Measurements from ENCODE around the gene TSPYL1.
"Not testable (repeated sequence)": the region's sequence is repeated elsewhere in the genome, so short reads cannot be mapped to it uniquely, and the experiment has no call there.

Gene TSPYL1

DNA sequence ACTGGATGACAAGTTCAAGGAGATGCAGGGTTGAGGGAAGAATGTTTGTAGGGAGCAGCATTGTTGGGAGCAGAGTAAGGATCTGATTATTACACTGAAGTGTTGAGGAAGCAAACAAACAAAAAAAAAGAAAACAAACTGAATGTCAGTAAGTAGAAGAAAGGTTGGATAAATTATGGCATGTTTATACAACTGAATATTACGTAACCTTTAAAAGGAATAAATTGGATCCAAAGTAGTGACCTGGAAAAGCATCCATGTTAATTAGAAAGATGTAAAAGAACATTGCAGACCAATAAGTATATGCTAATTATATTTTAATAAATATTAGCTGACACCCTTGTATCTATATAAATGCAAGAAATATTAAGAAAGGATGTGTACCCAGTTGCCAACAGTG, 12.8 kb upstream of the TSPYL1 start:
- no peak for FAIRE-seq

DNA sequence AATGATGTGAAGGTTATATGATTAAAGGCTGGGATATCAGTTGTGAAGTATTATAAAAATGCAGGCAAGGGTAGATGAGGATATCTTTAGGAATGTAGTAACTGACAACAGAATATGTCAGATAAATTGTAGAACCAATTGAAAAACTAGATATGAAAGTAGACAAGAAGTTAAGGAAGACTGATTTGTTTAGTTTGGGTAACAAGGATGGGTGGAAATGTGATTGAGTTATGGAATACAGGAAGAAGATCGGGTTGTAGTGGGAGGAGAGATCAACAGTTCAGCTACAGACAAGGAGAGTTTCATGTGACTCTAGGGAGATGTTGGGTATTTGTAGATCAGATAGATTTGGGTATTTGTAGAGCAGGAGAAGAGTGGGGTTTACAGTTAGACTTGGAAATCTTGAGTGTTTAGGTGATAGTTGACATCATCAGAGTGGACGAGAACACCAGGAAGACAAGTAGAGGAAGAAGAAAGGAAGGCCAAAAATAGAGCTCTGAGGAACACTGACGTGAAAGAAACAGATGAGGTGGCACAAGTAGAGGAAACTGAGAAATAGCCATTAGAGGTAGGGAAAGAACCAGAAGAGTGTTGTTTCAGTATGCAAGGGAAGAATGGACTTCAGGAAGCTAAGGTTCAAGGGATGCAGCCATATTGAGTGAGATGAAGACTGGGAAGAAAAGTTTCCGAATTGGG, 12.1 kb upstream of the TSPYL1 start:
- no peak for FAIRE-seq

DNA sequence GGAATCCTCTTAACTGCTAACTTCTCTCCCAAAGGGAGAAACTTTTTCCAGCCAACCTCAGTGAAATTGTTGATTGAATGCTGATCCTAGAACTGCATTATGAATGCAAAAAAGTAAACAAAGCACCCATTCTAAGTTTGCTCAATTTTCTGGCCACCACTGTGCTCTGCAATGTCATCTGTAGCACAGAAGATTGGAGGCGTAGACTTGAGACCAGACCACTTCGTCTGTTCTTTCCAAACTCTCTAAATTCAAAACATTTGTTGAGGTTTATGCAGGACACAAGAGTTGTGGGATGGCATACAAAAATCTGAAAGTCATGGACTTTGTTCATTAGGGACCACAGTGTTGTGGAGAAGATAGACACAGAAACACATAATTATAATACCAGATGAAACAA, 11.1 kb upstream of the TSPYL1 start:
- FAIRE-seq, result no peak

DNA sequence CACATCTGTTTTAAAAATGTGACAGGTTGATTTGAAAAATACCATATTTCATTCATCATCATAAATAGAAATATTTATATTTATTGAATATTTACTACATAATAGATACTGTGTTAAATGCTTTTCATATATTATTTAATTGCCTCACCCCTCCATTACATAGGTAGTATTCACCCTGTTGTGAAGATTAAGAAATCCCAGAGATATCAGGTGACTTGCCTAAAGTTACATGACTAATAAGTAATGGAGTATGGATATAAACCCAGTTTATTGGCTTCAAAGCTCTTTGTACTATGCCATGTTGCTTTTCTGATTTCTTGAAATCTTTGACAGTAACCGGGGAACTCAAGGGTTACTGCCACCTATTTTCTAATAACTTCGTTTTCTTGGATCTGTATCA, 10.1 kb upstream of the TSPYL1 start:
- no peak for FAIRE-seq

DNA sequence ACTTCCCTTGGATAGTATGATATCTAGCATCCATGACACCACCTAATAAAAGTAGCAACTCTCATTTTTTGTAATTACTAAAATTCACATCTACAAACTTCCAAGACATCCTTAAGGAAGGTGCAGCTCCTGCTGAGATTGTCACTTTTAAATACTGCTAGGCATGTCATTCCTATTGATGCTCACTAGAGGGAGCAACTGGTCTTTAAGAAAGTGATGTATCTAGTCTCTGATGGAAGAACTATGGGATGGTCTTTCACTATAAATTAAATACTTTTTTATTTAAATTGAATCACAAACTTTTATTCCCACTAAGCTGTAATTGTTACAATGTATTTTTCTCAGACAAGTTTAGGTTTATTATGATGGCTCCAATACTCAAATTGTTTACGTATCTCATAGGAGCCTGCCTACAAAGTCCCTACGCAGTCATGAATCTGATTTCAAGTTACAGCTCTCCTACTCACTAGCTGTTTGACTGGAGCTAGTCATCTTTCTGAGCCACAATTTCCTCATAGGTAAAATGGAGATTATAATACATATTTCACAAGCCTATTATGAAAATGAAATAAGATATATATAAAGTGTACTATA, 8.1 kb upstream of the TSPYL1 start:
- peak; percentile 94 for FAIRE-seq

DNA sequence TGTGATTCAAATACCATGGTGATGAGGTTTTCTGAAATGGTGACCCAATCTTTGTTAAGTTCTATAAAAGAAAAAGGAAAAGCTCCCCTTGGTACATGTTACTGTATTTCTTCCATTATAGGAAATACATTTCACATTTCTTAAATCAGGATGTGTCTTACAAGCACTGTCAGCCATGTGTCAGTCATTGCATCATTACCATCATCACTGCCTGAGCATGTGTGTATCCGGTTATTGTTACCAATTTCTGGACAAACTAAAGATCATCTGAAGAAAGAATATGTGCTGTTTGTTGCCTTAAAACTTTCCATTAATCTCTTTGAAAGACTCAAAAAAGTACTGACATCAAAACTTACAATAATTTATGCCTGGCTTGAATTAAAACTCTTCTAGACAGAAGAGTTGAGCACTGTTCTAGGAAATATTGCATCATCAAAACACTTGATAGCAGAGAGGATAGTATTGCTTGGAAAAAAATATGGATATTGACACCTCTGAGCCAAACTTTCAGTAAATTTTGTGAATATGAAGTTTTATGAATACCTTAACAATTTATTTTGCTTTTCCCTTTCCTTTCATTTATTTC, 7.1 kb upstream of the TSPYL1 start:
- FAIRE-seq, result no peak

DNA sequence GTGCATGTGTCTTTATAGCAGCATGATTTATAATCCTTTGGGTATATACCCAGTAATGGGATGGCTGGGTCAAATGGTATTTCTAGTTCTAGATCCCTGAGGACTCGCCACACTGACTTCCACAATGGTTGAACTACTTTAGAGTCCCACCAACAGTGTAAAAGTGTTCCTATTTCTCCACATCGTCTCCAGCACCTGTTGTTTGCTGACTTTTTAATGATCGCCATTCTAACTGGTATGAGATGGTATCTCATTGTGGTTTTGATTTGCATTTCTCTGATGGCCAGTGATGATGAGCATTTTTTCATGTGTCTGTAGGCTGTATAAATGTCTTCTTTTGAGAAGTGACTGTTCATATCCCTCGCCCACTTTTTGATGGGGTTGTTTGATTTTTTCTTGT, 5.3 kb upstream of the TSPYL1 start:
- FAIRE-seq, result not testable (repeated sequence)

DNA sequence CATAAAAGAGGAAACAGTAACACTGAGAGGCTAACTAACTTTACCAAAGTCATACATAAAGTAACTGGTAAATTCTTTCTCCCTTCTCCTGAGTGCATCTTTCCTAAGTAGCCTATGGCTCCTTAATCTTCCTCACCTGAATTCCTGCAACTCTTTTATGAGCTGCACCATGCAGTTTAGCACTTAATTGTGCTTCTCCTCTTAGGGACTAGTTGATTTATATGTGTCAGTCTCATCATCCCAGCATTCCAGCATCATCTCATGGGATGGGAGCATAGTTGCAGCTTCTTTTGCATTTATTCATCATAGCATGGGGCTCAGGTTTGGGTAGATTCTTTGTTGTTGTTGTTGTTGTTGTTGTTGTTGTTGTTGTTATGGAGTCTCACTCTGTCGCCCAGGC, 3.5 kb upstream of the TSPYL1 start:
- FAIRE-seq, result no peak

DNA sequence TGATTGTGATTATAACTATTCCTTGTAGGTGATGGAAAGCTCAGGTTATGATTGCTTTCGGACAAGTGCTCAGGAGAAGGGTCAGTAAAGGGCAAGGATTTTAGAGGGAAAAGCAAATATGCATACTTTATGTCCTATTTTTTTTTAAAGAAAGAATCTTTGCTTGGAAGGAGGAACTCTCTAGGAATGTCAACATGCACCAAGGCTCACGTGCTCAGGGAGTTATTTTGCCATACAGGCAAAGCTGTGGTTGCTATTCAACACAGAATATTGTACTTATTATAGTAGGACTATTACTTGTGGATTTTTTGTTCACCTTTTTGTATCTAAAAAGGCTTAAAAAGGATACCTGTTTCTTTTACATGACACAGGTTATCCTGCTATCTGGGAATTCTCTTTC, 3.0 kb upstream of the TSPYL1 start:
- FAIRE-seq, result no peak

DNA sequence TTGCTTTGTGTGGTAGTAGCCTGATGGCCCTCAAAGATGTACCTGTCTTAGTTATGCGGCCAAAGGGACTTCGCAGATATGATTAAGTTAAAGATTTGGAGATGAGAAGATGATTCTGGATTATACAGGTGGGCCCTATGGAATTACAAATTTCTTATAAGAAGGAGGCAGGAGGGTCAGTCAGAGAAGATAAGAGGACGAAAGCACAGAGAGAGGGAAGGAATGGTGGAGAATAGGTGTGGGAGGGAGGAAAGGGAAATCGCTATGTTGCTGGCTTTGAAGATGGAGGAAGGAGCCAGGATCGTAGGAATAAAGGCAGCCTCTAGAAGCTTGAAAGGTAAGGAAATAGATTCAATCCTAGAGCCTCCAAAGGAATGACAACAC, 1.2 kb upstream of the TSPYL1 start:
- FAIRE-seq, result no peak

DNA sequence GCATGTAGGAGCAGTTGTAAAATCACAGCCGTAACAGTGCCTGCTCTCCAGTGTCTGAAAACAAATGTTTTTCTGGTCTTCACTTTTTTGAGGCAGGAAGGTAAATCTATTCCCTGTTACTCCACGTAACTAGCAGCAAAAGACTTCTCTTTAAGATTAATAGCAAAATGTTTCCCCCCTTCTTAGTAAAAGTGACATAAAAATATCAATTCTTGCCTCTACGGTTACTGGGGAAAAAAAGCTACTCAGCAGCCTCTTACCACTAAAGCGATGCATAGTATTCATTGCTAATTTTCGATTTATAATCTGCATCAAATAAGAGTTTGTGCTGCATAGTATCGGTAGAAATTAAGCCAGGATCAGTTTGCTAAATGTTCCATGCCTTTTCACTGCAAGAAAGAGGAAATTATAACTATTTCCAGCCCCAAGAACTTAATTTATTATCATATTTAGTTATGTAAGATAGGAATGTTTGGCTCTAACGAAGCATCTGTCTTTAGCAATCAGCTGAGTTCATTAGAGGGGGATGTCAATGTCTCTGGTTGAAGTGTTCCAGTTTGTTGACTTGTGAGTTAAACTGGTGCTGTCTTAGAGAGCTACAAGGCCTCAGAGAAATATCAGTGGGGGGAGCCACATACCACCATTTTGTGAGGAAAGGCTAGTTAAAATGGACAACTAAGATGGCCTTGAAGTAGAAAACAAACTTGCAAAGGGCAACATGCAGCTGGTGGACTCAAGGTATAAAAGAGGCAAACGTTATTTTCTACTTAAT, 617 bp upstream of the TSPYL1 start:
- FAIRE-seq, result no peak

DNA sequence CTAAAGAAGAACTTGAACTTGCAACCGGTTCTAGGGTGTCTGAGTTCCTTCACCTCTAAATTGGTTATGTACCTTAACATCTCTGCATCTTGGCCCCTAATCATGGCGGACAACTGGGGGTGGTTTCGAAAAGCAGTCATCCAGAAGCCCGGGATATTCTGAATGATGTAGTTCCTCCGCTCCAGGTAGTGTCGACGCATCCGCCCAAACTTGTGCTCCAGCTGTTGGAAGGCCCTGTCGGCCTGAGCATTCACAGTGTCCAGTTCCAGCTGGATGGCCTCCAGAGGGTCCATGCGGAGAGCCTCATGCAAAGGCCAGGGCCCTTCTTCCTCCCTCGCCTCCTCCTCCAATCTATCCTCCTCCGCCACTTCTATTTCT, 887 bp downstream of the TSPYL1 start:
- FAIRE-seq, result no peak

DNA sequence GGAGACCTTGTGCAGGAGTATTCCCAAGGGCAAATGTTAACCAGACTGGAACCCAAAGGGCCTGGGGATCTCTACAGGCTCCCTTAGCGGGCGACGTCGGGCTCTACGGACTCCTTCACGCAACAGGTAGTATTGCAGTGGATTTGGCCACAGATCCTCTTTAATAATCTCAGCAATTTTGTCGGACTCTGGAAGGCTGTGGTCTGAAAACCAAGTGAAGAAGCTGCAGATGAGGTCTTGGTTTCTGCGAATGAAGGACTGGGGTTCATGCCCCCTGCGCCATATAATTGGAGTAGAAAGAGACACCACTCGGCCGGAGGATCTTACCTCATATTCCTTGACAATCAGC, 1.3 kb downstream of the TSPYL1 start:
- FAIRE-seq, result no peak

DNA sequence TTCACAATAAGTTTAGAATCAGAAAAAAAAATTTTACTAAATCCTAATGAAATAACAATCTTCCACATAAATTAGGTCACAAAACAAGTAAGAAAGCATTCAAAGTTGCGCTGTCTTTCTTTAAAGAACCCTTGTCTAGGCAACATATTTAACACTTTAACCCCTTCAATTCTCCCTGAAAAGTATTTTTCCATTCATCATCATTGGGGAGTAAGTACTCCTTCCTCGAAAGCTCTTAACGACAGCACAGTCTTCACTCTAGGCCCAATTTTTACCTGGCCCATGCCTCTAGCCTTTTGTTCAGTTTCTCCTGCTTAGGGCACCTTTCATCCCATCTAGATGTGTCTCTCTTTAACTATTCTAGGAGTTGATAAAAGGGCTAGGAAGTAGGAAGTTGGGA, 2.6 kb downstream of the TSPYL1 start:
- FAIRE-seq, result no peak

DNA sequence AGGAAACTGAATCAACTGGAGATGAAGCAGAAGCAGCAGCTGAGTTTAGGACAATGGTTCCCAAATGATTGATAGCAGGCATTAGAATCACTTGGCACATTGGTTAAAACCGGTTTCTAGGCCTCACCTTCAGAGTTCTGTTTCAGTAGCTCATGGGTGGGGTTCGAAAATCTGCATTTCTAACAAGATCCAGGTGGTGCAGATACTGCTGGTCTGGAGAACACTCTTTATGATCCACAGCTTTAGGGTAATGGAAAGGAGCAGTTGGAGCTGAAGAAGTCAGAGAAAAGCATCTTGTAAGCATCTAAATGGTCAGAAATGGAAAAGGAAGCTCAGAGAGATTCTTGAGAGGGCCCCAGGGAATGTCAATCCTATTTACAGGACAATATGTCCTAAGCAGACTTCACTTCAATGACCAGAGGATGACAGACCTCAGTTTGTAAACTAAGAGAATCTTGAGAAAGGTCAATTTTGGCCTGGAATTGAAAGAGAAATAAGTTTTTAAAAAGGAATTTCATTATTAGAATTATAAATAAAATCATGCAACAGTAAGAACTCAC, 8.5 kb downstream of the TSPYL1 start:
- FAIRE-seq, result no peak

DNA sequence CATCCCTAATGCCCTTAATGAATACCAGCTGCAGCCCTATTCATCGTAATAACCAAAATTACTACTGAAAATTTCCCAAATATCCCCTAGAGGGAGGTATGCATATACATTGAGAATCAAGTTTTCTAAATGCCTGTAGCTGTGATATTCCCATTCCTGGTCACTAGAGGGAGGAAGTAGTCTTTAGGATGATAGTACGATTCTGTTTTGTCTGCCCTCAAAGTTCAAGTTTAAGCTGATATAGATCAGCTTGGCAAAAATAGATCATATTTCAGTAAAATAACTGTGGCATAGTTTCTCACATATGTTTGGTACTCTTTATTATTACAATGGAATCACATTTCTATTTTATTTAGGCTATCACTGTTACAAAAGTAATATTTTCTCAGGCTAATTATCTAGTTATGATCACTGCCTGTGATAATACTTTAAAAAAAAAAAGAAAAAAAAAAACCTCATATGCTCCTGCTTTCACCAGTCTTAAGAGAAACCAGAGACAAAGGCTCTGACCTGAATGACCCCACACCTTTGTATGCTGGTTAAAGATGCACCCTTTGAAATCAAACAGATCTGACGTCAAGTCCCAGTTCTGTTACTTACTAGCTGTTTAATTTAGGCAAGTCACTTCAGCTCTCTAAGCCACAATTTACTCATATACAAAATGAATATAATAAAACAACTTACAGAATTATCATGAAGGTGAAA, 11.0 kb downstream of the TSPYL1 start:
- peak; percentile 84 for FAIRE-seq

DNA sequence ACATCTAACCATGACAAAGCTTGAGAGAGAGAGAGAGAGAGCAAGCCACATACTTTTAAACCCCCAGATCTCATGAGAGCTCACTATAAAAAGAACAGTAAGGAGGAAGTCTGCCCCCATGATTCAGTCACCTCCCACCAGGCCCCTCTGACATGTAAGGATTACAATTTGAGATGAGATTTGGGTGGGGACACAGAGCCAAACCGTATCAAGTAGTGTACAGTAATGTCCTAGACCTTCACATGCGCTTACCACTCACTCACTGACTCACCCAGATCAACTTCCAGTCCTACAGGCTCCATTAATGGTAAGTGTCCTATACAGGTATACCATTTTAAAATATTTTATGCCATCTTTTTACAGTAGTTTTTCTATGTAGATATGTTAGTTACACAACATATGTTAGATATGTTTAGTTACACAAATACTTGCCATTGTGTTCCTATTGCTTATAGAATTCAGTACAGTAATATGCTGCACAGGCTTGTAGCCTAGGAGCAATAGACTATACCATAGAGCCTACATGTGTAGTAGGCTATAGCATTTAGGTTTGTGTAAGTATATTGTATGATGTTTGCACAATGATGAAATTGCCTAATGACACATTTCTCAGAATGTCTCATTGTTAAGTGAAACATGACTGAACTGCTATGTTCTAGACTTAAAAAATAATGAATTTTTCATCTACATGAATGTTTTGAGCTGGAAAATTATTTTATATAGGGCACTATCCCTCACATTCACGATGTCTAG, 11.7 kb downstream of the TSPYL1 start:
- no peak for FAIRE-seq

DNA sequence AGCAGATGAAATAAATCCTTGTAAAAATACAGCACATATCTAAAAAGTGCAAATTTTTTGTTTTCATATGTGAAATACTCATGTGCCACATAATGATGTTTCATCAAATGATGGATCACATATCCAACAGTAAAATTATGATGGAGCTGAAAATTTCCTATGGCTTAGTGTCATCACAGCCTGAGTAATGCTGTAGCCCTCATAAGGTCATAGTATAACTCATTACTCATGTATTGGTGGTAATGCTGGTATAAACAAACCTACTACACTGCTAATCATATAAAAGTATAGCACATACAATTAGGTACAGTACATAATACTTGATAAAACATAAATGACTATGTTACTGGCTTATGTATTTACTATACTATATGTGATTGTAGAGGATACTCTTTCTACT, 12.9 kb downstream of the TSPYL1 start:
- FAIRE-seq, result no peak

DNA sequence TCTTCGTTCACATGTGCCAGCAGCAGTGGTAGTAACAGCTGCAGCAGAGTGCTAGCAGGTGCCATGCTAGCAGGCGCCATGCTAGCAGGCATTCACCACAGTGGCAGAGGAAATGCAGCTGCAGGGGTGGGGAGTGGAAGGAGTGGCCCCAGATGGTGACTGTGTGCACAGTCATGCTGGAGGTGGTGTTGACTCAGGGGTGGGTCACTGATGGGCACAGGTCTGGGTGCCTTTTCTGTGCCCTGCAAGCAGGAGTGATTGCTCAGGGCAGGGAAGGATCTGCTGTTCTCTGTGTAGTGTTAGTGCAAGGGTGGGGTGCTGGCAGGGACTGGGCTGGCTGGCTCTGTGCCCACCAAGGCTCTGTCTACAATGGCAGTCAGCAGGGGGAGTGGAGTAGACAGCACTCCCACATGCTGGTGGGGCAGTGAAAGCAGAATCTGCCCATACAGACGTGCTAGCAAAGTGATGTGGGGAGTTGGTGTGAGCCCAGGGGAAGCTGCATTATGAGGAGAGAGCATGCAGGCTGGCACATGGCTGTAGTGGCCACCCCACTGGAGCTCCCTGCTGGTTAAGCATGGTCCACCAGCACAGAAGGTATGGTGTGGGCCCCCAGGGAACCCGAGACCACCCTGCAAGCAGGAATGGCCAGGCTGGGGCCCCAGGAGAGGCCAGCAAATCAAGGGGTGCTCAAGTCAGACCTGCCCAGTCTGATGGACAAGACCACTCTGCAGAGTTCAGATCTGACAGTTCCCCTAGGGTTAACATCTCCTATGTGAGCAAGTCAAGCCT, 14.5 kb downstream of the TSPYL1 start:
- no peak for FAIRE-seq

DNA sequence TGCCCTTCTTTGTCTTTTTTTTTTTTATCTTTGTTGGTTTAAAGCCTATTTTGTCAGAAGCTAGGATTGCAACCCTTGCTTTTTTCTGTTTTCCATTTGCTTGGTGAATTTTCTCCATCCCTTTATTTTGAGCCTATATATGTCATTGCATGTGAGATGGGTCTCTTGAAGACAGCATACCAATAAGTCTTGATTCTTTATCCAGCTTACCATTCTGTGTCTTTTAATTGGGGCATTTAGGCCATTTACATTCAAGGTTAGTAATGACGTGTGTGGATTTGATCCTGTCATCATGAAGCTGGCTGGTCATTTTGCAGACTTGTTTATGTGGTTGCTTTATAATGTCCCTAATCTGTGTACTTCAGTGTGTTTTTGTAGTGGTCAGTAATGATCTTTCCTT, 16.4 kb downstream of the TSPYL1 start:
- no peak for FAIRE-seq

DNA sequence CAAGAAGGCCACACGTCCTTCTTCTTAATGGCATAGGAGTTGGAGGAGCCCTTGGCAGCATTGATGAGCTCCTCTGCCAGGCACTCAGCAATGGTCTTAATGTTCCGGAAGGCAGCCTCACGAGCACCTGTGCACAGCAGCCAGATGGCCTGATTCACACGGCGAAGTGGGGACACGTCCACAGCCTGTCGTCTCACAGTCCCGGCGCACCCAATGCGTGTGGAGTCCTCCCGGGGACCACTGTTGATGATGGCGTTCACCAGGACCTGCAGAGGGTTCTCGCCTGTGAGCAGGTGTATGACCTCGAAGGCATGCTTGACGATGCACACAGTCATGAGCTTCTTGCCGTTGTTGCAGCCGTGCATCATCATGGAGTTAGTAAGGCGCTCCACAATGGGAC, 21.2 kb downstream of the TSPYL1 start:
- no peak for FAIRE-seq
